Fibroblast of lung (primary cell): ENCODE results near the gene CSNK2A2.

Experiments used
- CTCF ChIP-seq, 2 donors: IDR thresholded peaks in 1 of 2; conservative IDR thresholded peaks in 1 of 2; 1 replicate in 1 of 2; 2 replicates in 1 of 2; pipeline ENCODE4 v1.5.1; 2011 to 2012; ENCODE audit warnings: low read length in 2 of 2, control low read depth in 1 of 2, inconsistent platforms in 1 of 2, low read depth in 1 of 2, mild to moderate bottlenecking in 1 of 2
- EZH2 ChIP-seq: IDR thresholded peaks from 2 replicates; pipeline ENCODE4 v1.5.1; 2012; ENCODE audit warnings: low read length, control low read depth, mild to moderate bottlenecking; ENCODE audit errors: missing control alignments

- TF ChIP-seq CTCF (conservative IDR thresholded peaks at IDR 0.05 in 1 of 2, IDR thresholded peaks at IDR 0.05 in 1 of 2; ENCODE audit: low read depth in 1 of 2, low read length in 2 of 2) (no peak), EZH2 (no peak)
Measured at GRCh38 chr16:58129097-58129936, 68.6 kb downstream of the CSNK2A2 start, which contains the start of gene CFAP20.
